Stomach (tissue), 9 donors: ENCODE results near the gene GCN1. TPM values are rescaled to one million over a fixed set of nuclear protein-coding genes. Genes with fewer than 3 reads are reported as not detected.
"Not testable (repeated sequence)": the region's sequence is repeated elsewhere in the genome, so short reads cannot be mapped to it uniquely, and the experiment has no call there.

ENCODE experiments used
- DNase-seq, 2 donors: peaks; one replicate each; pipeline versions ENCODE4 v3.0.0 to v3.0.0-alpha.2; 2013 to 2019
- H3K27ac ChIP-seq, 5 donors: fragments of 200-600 bp in 4 of 5; sonication (generic) in 4 of 5; one replicate each; pipeline ENCODE4 v1.5.1; 2013 to 2019; ENCODE audit warnings: mild to moderate bottlenecking in 1 of 5, moderate library complexity in 1 of 5
- H3K27me3 ChIP-seq, 3 donors: fragments of 200-600 bp; sonication (generic); one replicate each; pipeline ENCODE4 v1.5.1; 2017 to 2019; ENCODE audit warnings: mixed run types in 1 of 3
- H3K36me3 ChIP-seq, 4 donors: fragments of 200-600 bp; sonication (generic); 1 replicate in 3 of 4; 2 replicates in 1 of 4; pipeline ENCODE4 v1.5.1; 2016 to 2019
- H3K4me1 ChIP-seq, 4 donors: fragments of 200-600 bp; sonication (generic); one replicate each; pipeline ENCODE4 v1.5.1; 2016 to 2019
- H3K4me3 ChIP-seq, 4 donors: fragments of 200-600 bp; sonication (generic) in 3 of 4; one replicate each; pipeline ENCODE4 v1.5.1; 2016 to 2019; ENCODE audit warnings: mild to moderate bottlenecking in 1 of 4
- H3K9me3 ChIP-seq, 4 donors: fragments of 200-600 bp; sonication (generic); one replicate each; pipeline ENCODE4 v1.5.1; 2016 to 2019
- EP300 ChIP-seq: sonication (generic); formaldehyde crosslinking; IDR thresholded peaks from one replicate; pipeline ENCODE4 v1.6.1; 2017; ENCODE audit warnings: antibody characterized with exemption
- POLR2A ChIP-seq, 4 donors: fragments of 450-650 bp; IDR thresholded peaks; one replicate each; pipeline ENCODE4 v1.6.1; 2016; ENCODE audit warnings: antibody characterized with exemption in 4 of 4, control low read depth in 2 of 4, mild to moderate bottlenecking in 1 of 4, moderate library complexity in 1 of 4
- POLR2AphosphoS5 ChIP-seq, 3 donors: sonication (generic); formaldehyde crosslinking; IDR thresholded peaks; one replicate each; pipeline ENCODE4 v1.6.1; 2016; ENCODE audit warnings: antibody characterized with exemption in 3 of 3
- WGBS, 5 donors: extraction: QIAGEN DNeasy Blood & Tissue Kit in 3 of 5; methylation state at CpG; one replicate each; pipeline versions ENCODE4 v1.1.5 to v1.1.7; 2013 to 2018; 5-methylcytosine and 5-hydroxymethylcytosine counted together
- intact Hi-C: fragments of 100-400 bp; cut with DNase I; formaldehyde crosslinking; loops from one replicate; pipeline ENCODE4 v1.15.1; 2023; ENCODE audit warnings: low total_unique reads
- polyA plus RNA-seq, 3 donors: library from polyadenylated mRNA; stranded (reverse); fragments of 200-250 nt; gene quantifications; one replicate each; pipeline ENCODE4 v1.2.3, GENCODE V29; 2013
- total RNA-seq, 5 donors: library from RNA; depleted of rRNA; stranded (reverse); fragments of >200 nt; gene quantifications; one replicate each; pipeline versions ENCODE4 v1.1.0 to v1.2.3, GENCODE V29; 2014 to 2016
- TF ChIP-seq, protein P1 (sequence below), 7 experiments: fragments of 450-650 bp in 4 of 7; fragments of 200-600 bp in 3 of 7; sonication (generic) in 3 of 7; IDR thresholded peaks; one replicate each; pipeline ENCODE4 v1.5.1; 2016 to 2019; ENCODE audit warnings: antibody characterized with exemption in 7 of 7, control low read depth in 2 of 7, mild to moderate bottlenecking in 1 of 7
- donor health status: healthy with polysubstance abuse.
- donor health status: Bipolar disorder and iron deficiency.
- donor health status: healthy.

Gene GCN1
- total and polyA plus RNA-seq, 8 donors: 8.7 to 226 (median 98.1) TPM

DNA sequence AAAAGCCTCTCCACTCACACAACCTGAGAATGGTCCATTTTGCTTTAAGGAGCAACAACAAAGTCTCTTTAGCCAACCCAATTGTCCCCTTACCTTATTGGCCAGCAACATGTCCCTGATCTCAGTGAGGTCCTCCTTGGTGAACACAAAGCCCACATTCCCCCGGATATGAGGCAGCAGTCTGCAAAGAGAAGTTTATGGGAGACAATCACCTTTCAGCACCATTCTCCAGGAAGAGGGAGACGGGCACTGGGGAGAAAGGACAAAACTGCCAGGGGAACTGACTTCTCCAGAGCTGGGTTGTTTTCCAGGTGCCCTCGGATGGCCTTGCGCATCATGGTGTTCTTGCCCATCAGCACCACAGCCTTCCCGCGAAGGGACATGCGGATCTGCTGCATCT lies 4.5 kb upstream of the GCN1 start:
- Histone ChIP-seq H3K4me1 (peaks cover 46 to 65% (median 58%) of the 10 kb centered on the region in 4 donors), H3K4me3 (peak overlapping the region; percentile 82 to 97 (median 92)), H3K9me3 (no peaks in the 10 kb centered on the region), H3K27ac (peak overlapping the region; percentile 2 to 94 (median 87)), H3K27me3 (no peaks in the 10 kb centered on the region), H3K36me3 (peaks cover 37 to 41% (median 39%) of the 10 kb centered on the region in 4 donors)
- no peak for DNase-seq
- intact Hi-C loops: no loop called here
- no peak for TF ChIP-seq EP300
- no peak for TF ChIP-seq POLR2AphosphoS5 (IDR thresholded peaks at IDR 0.05)
- TF ChIP-seq, protein P1, sequence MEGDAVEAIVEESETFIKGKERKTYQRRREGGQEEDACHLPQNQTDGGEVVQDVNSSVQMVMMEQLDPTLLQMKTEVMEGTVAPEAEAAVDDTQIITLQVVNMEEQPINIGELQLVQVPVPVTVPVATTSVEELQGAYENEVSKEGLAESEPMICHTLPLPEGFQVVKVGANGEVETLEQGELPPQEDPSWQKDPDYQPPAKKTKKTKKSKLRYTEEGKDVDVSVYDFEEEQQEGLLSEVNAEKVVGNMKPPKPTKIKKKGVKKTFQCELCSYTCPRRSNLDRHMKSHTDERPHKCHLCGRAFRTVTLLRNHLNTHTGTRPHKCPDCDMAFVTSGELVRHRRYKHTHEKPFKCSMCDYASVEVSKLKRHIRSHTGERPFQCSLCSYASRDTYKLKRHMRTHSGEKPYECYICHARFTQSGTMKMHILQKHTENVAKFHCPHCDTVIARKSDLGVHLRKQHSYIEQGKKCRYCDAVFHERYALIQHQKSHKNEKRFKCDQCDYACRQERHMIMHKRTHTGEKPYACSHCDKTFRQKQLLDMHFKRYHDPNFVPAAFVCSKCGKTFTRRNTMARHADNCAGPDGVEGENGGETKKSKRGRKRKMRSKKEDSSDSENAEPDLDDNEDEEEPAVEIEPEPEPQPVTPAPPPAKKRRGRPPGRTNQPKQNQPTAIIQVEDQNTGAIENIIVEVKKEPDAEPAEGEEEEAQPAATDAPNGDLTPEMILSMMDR (IDR thresholded peaks at IDR 0.05): no peak
- no peak for TF ChIP-seq POLR2A (IDR thresholded peaks at IDR 0.05)
- WGBS, 5 donors: 37 to 68% (median 51%) methylated on average over 7 of the region's 7 CpGs

DNA sequence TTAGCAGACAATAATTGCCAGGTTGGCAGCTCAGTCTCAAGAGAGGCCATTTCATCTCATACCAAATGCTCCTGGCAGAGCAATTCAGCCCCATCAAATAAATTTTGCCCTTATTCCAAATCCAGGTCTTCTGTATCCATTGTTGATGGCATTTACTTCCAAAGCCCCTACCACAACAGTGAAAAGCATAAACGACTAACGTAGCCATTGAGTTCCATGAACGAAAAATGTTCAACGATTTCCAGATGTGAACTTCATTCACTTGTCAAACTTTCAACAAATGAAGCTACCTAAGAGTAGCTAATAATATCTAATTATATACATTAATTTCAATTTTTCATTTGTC lies 3.0 kb upstream of the GCN1 start:
- peak overlapping the region in 2 of 4 donors; percentile 92 to 93 for H3K4me3 ChIP-seq
- TF ChIP-seq POLR2A (IDR thresholded peaks at IDR 0.05): no peak
- TF ChIP-seq, protein P1 (IDR thresholded peaks at IDR 0.05): no peak
- TF ChIP-seq EP300: no peak
- no peak for TF ChIP-seq POLR2AphosphoS5 (IDR thresholded peaks at IDR 0.05)

DNA sequence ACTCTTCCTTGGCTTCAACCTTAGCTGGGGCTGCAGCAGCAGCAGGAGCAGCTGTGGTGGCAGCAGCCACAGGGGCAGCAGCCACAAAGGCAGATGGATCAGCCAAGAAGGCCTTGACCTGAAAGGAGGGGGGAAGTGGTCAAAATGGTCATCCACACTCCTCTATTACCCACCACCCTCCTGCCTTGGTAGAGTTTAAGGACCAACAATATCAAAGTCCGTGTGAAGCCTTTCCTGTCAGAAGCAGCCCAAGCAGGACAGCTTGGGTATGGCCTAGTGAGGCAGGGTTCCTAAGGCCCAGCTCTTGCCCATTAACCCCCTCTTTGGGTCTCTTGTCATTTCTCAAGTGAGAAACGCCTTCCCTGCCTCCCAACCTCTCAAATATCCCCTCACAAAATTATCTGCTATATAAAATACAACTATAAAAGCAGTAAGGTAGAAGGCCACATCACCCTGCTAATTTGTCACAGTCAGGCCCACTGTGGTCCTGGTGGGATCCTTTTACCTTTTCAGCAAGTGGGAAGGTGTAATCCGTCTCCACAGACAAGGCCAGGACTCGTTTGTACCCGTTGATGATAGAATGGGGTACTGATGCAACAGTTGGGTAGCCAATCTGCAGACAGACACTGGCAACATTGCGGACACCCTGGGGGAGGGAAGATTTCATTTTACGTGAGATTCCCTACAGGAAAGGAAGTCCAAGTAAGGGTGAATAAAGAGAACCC lies 2.5 kb upstream of the GCN1 start:
- H3K4me3 ChIP-seq: peak overlapping the region in 2 of 4 donors; percentile 92 to 93
- peaks cover 37 to 44% (median 40%) of the 10 kb centered on the region in 4 donors for H3K36me3 ChIP-seq
- peak overlapping the region in 1 of 5 donors; percentile 87 for H3K27ac ChIP-seq
- H3K27me3 ChIP-seq, DNase-seq, intact Hi-C loops, H3K9me3 ChIP-seq: not testable (repeated sequence)
- peaks cover 66 to 82% (median 74%) of the 10 kb centered on the region in 4 donors for H3K4me1 ChIP-seq
- WGBS, 5 donors: 58 to 74% (median 68%) methylated on average over 7 of the region's 7 CpGs

More for the DNA sequence above, 3.0 kb upstream of the GCN1 start:
- DNase-seq: no peak
- no peak overlapping the region for H3K27ac ChIP-seq
- peaks cover 37 to 43% (median 40%) of the 10 kb centered on the region in 4 donors for H3K36me3 ChIP-seq
- no peaks in the 10 kb centered on the region for H3K9me3 ChIP-seq
- H3K27me3 ChIP-seq: no peaks in the 10 kb centered on the region
- H3K4me1 ChIP-seq: peaks cover 61 to 80% (median 73%) of the 10 kb centered on the region in 4 donors
- intact Hi-C loops: no loop called here
- 74 to 79% (median 76%) methylated on average over 4 of the region's 4 CpGs for WGBS, 5 donors

DNA sequence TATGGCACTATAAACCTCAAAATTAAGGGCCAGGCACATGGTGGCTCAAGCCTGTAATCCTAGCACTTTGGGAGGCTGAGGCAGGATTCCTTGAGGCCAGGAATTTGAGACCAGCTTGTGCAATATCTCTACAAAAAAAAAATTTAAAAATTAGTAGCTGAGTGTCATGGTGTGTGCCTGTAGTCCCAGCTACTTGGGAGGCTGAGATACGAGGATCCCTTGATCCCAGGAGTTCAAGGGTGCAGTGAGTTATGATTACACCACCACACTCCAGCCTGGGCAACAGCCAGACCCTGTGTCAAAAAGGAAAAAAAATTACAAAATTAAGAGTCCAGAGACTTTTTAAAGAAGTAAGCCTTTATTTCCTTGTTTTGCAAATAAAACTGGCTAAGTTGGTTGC lies 1.8 kb upstream of the GCN1 start:
- 47 to 85% (median 66%) methylated on average over 1 of the region's 1 CpG for WGBS, 5 donors
- no peak for DNase-seq
- Histone ChIP-seq H3K4me3 (no peak overlapping the region), H3K4me1 (peaks cover 66 to 85% (median 75%) of the 10 kb centered on the region in 4 donors), H3K27me3 (no peaks in the 10 kb centered on the region), H3K27ac (peak overlapping the region in 4 of 5 donors; percentile 82 to 90 (median 88)), H3K36me3 (peaks cover 37 to 49% (median 40%) of the 10 kb centered on the region in 4 donors), H3K9me3 (no peaks in the 10 kb centered on the region)
- TF ChIP-seq EP300 (no peak), POLR2A (IDR thresholded peaks at IDR 0.05) (no peak), POLR2AphosphoS5 (IDR thresholded peaks at IDR 0.05) (no peak)
- TF ChIP-seq, protein P1 (IDR thresholded peaks at IDR 0.05): no peak
- intact Hi-C loops: no loop called here

DNA sequence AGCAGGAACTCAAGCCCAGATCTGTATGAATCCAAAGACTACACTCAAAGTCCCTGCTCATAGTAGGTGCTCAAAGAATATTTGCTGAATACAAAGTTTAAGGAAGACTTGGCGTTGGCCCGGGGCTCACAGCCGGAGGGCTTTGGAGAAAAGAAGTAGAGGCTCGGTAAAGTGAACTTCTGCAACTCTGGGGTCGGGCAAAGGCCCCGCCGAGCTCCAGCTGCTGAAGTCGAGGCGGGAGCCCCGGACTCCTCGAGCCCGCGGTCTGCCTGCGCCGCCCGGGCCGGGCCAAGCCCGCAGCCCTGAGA lies 335 bp downstream of the GCN1 start:
- DNase-seq: no peak
- H3K27ac ChIP-seq: peak overlapping the region; percentile 76 to 90 (median 87)
- no peak for TF ChIP-seq POLR2AphosphoS5 (IDR thresholded peaks at IDR 0.05)
- TF ChIP-seq, protein P1 (IDR thresholded peaks at IDR 0.05): no peak
- H3K36me3 ChIP-seq: peaks cover 46 to 61% (median 51%) of the 10 kb centered on the region in 4 donors
- H3K27me3 ChIP-seq: no peaks in the 10 kb centered on the region
- intact Hi-C loops: no loop called here
- H3K4me3 ChIP-seq: peak overlapping the region; percentile 74 to 99 (median 96)
- WGBS, 5 donors: 0 to 1% (median 0%) methylated on average over 18 of the region's 18 CpGs
- peaks cover 51 to 77% (median 62%) of the 10 kb centered on the region in 4 donors for H3K4me1 ChIP-seq
- H3K9me3 ChIP-seq: no peaks in the 10 kb centered on the region

DNA sequence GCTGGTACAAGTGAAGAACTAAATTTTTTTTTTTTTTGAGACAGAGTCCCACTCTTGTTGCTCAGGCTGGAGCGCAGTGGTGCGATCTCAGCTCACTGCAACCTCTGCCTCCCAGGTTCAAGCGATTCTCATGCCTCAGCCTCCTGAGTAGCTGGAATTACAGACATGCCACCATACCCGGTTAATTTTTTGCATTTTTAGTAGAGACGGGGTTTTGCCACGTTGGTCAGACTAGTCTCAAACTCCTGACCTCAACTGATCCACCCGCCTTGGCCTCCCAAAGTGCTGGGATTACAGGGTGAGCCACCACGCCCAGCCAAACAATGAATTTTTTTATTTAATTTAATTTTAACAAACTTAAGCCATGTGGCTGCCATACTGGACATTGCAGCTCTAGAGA lies 1.2 kb downstream of the GCN1 start:
- WGBS, 5 donors: 60 to 76% (median 65%) methylated on average over 8 of the region's 8 CpGs
- not testable (repeated sequence) for DNase-seq

More for the DNA sequence above, 1.2 kb downstream of the GCN1 start:
- H3K9me3 ChIP-seq, intact Hi-C loops, H3K27ac ChIP-seq, H3K27me3 ChIP-seq: not testable (repeated sequence)
- peaks cover 45 to 61% (median 51%) of the 10 kb centered on the region in 4 donors for H3K36me3 ChIP-seq
- peak overlapping the region; percentile 74 to 99 (median 96) for H3K4me3 ChIP-seq
- peaks cover 42 to 68% (median 54%) of the 10 kb centered on the region in 4 donors for H3K4me1 ChIP-seq
